ENCODE results near the gene RIMBP2.

The RIMBP2 gene

DNA sequence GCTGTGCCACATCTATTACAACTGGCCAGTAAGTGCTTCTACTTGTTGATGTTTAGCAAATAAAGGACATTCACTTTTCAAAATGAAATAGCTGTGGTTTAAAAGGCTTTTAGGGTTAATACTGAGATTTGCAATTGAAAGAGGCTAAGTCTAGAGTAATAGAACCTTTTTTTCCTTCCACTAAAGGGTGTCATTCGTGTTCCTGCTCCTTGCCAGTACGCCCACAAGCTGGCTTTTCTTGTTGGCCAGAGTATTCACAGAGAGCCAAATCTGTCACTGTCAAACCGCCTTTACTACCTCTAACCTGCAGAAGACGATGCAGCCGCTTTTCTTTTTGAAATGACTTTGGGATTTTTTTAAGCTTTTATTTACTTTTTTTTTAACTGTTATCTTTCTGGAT lies 344.8 kb downstream of the RIMBP2 start:
- no peak for DNase-seq (ENCODE audit: low read depth)

GRCh38 chr12:130369816-130370215 lies 346.3 kb downstream of the RIMBP2 start:
- DNase-seq (ENCODE audit: low read depth), result no peak

DNA sequence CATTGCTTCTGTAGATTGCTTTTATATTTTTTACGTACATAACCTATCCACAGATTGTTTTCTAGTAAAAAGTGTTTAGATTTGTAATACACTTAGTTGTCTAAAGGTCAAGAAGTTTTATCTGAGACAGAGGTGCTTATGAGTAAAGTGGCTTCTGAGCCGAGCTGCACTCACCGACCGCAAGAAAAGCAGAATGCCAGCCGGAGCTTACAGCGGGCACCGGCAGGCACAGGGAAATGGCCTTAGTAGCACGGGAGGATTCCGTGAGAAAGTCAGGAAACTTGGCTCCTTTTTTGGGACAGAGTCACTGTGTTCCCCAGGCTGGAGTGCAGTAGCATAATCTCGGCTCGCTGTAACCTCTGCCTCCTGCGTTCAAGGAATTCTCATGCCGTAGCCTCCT lies 348.6 kb downstream of the RIMBP2 start:
- DNase-seq (ENCODE audit: low read depth), result no peak

GRCh38 chr12:130367003-130367402 lies 349.1 kb downstream of the RIMBP2 start:
- DNase-seq (ENCODE audit: low read depth), result no peak

- DNase-seq (ENCODE audit: low read depth), result no peak
Measured at GRCh38 chr12:130366159-130366558, 349.9 kb downstream of the RIMBP2 start.

DNA sequence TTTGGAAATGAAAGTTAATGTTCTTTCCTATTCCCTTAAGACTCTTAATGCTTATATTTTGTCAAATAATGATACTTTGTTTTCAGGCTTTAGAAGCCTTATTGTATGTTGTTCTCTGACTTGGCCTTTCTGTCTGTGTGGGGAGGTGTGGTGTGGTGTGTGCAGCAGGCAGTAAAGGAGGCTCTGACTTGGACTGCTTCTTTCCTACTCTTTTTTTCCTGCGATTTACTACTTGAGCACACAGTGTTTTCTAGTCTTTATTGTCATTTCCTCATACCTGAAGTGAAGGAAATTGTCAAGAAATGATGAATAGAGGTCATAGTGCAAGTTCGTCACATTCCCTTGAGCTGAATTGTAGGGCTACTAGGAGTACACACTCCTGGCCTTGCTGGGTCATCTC lies 351.5 kb downstream of the RIMBP2 start:
- no peak for DNase-seq (ENCODE audit: low read depth)

DNA sequence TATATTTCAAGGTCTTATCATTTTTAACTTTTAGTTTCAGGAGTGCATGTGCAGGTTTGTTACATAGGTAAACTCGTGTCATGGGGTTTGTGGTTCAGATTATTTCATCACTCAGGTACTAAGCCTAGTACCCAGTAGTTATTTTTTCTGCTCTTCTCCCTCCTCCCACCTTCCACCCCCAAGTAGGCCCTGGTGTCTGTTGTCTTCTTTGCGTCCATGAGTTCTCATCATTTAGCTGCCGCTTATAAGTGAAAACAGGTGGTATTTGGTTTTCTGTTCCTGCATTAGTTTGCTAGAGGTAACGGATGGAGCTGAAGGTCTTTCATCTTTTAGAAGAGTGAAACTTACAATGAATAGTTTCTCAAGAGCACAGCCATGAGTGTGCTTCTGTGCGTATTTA lies 354.0 kb downstream of the RIMBP2 start:
- no peak for DNase-seq (ENCODE audit: low read depth)

GRCh38 chr12:130357729-130358330 lies 358.3 kb downstream of the RIMBP2 start:
- no peak for DNase-seq (ENCODE audit: low read depth)

- no peak for DNase-seq (ENCODE audit: low read depth)
Measured at GRCh38 chr12:130357241-130357640, 358.9 kb downstream of the RIMBP2 start.

- no peak for DNase-seq (ENCODE audit: low read depth)
Measured at GRCh38 chr12:130356222-130356621, 359.9 kb downstream of the RIMBP2 start.

DNA sequence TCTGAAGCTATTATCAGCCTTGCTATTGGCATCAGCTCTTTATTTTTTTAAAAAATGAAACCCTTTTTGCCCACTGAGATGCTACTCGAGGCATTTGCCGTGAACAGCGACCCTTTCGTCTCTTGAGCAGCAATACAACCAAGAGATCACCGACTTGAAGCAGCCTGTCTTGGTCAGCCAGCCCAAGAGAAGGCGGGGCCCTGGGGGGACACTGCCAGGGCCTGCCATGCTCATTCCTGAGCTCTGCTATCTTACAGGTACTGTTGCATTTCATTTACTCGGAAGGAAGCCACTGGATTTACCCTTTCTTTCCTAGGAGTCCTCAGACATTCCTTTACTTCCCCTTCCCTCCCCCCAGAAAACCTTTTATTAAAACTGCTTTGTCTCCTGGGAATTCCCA lies 361.7 kb downstream of the RIMBP2 start:
- no peak for DNase-seq (ENCODE audit: low read depth)

DNA sequence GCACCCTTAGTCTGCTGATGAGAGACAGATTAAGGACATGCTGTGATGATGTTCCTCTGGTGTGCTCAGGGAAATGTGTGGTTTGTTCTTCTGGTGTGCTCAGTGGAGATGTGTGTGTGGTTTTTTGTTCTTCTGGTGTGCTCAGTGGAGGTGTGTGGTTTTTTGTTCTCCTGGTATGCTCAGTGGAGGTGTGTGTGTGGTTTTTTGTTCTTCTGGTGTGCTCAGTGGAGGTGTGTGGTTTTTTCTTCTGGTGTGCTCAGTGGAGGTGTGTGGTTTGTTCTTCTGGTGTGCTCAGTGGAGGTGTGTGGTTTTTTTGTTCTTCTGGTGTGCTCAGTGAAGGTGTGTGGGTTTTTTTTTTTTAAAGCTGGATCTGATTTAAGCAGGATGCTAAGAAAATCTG lies 363.0 kb downstream of the RIMBP2 start:
- DNase-seq (ENCODE audit: low read depth), result no peak

DNA sequence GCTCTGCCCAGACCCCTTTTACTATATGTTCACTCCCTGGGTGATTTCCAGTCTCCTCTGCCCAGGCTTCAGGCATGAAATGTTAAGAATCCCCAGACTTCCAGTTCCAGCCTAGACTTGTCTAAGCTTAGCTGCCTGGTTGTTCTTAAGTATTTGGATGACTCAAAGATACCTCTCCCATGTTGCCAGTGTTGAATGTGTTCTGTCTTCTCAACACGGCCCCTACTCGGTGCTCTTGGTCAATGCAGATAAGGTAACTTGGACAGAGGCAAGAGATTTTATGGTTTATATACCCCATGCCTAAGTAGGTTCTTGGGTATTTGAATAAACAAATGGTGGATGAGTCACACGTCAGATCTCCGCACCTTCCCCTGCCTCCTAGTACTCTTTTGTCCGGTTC lies 364.8 kb downstream of the RIMBP2 start:
- DNase-seq (ENCODE audit: low read depth), result no peak

GRCh38 chr12:130350715-130351114 lies 365.4 kb downstream of the RIMBP2 start:
- DNase-seq (ENCODE audit: low read depth), result no peak

DNA sequence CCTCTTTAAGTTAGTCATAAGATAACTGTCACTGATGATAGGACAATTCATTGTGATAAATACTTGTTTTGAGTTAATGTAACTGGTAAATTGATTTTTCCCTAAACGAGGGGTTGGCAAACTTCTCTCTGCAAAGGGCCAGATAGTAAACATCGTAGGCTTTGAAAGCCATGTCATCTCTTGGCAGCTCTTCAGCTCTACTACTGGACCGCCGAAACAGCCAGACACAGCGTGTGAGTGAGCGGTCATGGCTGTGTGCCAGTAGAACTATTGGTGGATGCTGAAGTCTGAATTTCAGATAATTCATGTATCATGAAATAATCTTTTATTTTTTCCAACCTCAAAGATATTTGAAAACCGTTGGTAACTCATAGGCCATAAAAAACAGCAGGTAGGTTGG lies 368.5 kb downstream of the RIMBP2 start:
- DNase-seq (ENCODE audit: low read depth), result no peak
